Loucy (cell line): ENCODE results near the gene CACTIN.

ENCODE experiments used
- H2AFZ ChIP-seq: fragments of 200-600 bp; sonication (generic); 2 replicates; pipeline ENCODE4 v1.6.0; 2016; ENCODE audit warnings: antibody characterized with exemption, mild to moderate bottlenecking, low read length, moderate library complexity
- H3F3A ChIP-seq: fragments of 200-600 bp; 2 replicates; pipeline ENCODE4 v1.6.0; 2016; ENCODE audit warnings: antibody characterized with exemption, low read depth, mild to moderate bottlenecking
- H3K27me3 ChIP-seq: fragments of 200-600 bp; sonication (generic); 2 replicates; pipeline ENCODE4 v1.6.1; 2014; ENCODE audit warnings: low read length, mild to moderate bottlenecking; ENCODE audit not compliant: insufficient read depth, poor library complexity, severe bottlenecking
- H3K36me3 ChIP-seq: fragments of 200-600 bp; sonication (generic); 2 replicates; pipeline ENCODE4 v1.6.1; 2016; ENCODE audit warnings: low read length; ENCODE audit not compliant: insufficient read depth
- H3K4me1 ChIP-seq: fragments of 200-600 bp; sonication (generic); 2 replicates; pipeline ENCODE4 v1.5.1; 2014; ENCODE audit warnings: low read length, mild to moderate bottlenecking; ENCODE audit not compliant: insufficient read depth, poor library complexity, severe bottlenecking
- H3K4me2 ChIP-seq: fragments of 200-600 bp; sonication (generic); 2 replicates; pipeline ENCODE4 v1.6.0; 2014; ENCODE audit warnings: antibody characterized with exemption, low read length, low read depth, mild to moderate bottlenecking; ENCODE audit not compliant: poor library complexity, severe bottlenecking
- H3K4me3 ChIP-seq: fragments of 200-600 bp; sonication (generic); 2 replicates; pipeline ENCODE4 v1.5.1; 2014; ENCODE audit warnings: low read length, mild to moderate bottlenecking, mixed read lengths; ENCODE audit not compliant: poor library complexity, severe bottlenecking
- H3K79me2 ChIP-seq: fragments of 200-600 bp; sonication (generic); 2 replicates; pipeline ENCODE4 v1.6.1; 2014; ENCODE audit warnings: low read length; ENCODE audit not compliant: insufficient read depth
- H3K9ac ChIP-seq: fragments of 200-600 bp; sonication (generic); 2 replicates; pipeline ENCODE4 v1.6.0; 2014; ENCODE audit warnings: mild to moderate bottlenecking, low read depth, low read length, moderate library complexity; ENCODE audit not compliant: poor library complexity, severe bottlenecking
- H3K9me2 ChIP-seq: fragments of 200-600 bp; sonication (generic); replicated peaks from 2 replicates; pipeline ENCODE4 v1.6.1; 2016; ENCODE audit warnings: low read depth, low read length, mixed read lengths
- H3K9me3 ChIP-seq: fragments of 200-600 bp; sonication (generic); 2 replicates; pipeline ENCODE4 v1.6.1; 2014; ENCODE audit warnings: mild to moderate bottlenecking, antibody characterized with exemption, low read length, low read depth; ENCODE audit not compliant: insufficient read depth
- H4K20me1 ChIP-seq: fragments of 200-600 bp; sonication (generic); 2 replicates; pipeline ENCODE4 v1.6.0; 2014; ENCODE audit warnings: antibody characterized with exemption, low read length, mild to moderate bottlenecking; ENCODE audit not compliant: insufficient read depth, poor library complexity, severe bottlenecking
- EZH2phosphoT487 ChIP-seq: fragments of 200-600 bp; IDR thresholded peaks from 2 replicates; pipeline ENCODE4 v1.6.1; 2018; ENCODE audit warnings: antibody characterized with exemption, mild to moderate bottlenecking, moderate library complexity, borderline replicate concordance
- TF ChIP-seq, protein P1 (sequence below): fragments of 200-600 bp; sonication (generic); conservative IDR thresholded peaks from 2 replicates; pipeline ENCODE4 v1.5.1; 2014; ENCODE audit warnings: mild to moderate bottlenecking, antibody characterized with exemption, low read length

Gene CACTIN

DNA sequence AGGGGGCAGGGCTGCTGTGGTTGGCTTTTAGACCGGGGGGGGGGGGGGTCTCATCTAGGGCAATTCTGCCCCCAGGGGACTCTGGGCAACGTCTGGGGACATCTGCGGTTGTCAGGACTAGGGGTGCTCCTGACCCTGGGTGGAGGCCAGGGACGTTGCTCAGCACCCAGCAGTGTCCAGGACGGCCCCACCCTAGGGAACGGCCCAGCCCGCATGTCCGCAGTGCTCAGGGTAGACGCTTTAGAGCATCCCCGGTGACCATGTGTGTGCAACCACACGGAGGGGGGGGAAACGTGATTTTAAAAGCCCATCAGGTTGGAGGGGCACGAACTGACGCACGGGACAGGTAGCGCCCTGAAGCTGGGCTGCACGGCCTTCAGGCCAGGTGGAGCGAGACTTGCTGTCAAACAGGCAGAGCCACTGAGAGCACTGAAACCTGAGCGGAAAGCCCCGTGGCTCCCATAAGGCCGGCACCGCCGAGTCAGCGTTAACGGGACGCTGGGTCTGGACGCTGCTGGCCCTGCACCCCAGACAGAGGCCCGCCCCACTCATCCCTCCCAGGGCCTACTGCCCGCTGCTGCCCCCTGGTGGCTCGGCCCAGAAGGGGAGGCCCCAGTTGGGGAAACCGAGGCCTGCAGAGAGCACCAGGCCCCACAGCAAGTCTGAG is 8.3 kb downstream of the CACTIN start:
- Histone ChIP-seq H3K27me3 (no peaks in the 10 kb centered on the region), H4K20me1 (no peaks in the 10 kb centered on the region), H3K9ac (no peak overlapping the region), H3K4me1 (no peaks in the 10 kb centered on the region), H2AFZ (no peak overlapping the region), H3K4me2 (no peak overlapping the region), H3K79me2 (no peaks in the 10 kb centered on the region), H3F3A (no peaks in the 10 kb centered on the region), H3K9me2 (no peaks in the 10 kb centered on the region), H3K4me3 (no peak overlapping the region), H3K9me3 (no peaks in the 10 kb centered on the region), H3K36me3 (no peaks in the 10 kb centered on the region; the same call in 1 of the 2 replicates)
- TF ChIP-seq, protein P1, sequence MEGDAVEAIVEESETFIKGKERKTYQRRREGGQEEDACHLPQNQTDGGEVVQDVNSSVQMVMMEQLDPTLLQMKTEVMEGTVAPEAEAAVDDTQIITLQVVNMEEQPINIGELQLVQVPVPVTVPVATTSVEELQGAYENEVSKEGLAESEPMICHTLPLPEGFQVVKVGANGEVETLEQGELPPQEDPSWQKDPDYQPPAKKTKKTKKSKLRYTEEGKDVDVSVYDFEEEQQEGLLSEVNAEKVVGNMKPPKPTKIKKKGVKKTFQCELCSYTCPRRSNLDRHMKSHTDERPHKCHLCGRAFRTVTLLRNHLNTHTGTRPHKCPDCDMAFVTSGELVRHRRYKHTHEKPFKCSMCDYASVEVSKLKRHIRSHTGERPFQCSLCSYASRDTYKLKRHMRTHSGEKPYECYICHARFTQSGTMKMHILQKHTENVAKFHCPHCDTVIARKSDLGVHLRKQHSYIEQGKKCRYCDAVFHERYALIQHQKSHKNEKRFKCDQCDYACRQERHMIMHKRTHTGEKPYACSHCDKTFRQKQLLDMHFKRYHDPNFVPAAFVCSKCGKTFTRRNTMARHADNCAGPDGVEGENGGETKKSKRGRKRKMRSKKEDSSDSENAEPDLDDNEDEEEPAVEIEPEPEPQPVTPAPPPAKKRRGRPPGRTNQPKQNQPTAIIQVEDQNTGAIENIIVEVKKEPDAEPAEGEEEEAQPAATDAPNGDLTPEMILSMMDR = peak; percentile 85
- TF ChIP-seq EZH2phosphoT487 = no peak

DNA sequence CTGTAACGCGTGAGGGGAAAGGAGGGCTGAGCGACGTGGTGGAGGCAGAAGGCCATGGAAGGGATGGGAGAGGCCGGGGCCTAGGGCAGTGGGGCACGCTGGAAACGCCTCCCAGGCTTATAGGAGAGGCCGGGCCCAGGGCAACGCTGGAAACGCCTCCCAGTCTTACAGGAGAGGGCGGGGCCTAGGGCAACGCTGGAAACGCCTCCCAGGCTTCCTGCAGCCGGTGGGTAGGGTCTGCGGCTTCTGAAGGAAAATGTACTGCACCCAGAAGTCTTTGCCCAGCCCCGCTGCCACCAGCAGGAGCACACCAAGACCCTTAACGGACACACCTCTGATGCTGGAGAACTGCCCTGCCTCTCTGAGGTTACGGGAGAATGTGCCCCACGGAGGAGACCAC is 9.1 kb downstream of the CACTIN start:
- Histone ChIP-seq H3K36me3 (no peaks in the 10 kb centered on the region; the same call in 1 of the 2 replicates), H3K4me1 (no peaks in the 10 kb centered on the region), H3F3A (no peaks in the 10 kb centered on the region), H2AFZ (no peak overlapping the region), H3K9me3 (no peaks in the 10 kb centered on the region), H3K4me3 (no peak overlapping the region), H3K9me2 (no peaks in the 10 kb centered on the region), H3K27me3 (no peaks in the 10 kb centered on the region), H3K9ac (no peak overlapping the region), H4K20me1 (no peaks in the 10 kb centered on the region), H3K79me2 (no peaks in the 10 kb centered on the region), H3K4me2 (no peak overlapping the region)
- no peak for TF ChIP-seq EZH2phosphoT487
- TF ChIP-seq, protein P1 = no peak

DNA sequence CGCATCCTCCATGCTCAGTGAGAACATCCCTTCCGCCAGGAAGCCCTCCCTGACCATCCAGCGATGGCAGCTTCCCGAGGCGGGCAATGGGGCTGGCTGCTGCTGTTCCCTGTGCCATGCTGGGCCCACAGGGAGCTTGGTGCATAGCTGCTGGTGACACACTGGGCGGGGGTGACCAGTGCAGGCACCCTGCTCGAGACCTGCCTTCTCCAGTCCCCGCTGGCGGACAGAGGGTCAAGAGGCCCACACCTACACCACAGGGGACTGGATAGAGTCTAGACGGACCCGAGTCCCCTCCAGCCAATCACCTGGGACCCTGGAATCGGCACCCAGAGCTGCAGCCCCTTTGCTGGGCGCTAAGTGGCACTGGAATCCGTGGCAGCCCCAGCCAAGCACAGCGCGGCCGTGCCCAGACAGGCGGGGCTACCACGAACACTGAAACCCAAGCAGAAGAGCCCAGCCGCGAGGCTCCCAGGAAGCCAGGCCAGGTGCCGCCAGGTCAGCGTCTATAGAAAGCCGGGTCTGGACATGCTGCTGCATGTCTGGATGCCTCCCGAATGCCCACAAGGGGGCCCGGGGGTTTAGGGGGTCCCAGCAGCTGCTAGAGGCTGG is 11.0 kb downstream of the CACTIN start:
- Histone ChIP-seq H3K9me3 (no peaks in the 10 kb centered on the region), H3K79me2 (no peaks in the 10 kb centered on the region), H3K36me3 (peaks cover 7% of the 10 kb centered on the region; the same call in 1 of the 2 replicates), H3K4me1 (no peaks in the 10 kb centered on the region), H4K20me1 (no peaks in the 10 kb centered on the region), H3K27me3 (no peaks in the 10 kb centered on the region), H3K4me2 (no peak overlapping the region), H3K9ac (no peak overlapping the region), H3K4me3 (no peak overlapping the region), H3F3A (no peaks in the 10 kb centered on the region), H2AFZ (no peak overlapping the region), H3K9me2 (no peaks in the 10 kb centered on the region)
- no peak for TF ChIP-seq EZH2phosphoT487
- TF ChIP-seq, protein P1 = no peak
